SK-N-MC (cell line): ENCODE measurements around the gene CALML3.

ENCODE experiments used
- DNase-seq: peaks from one replicate; pipeline ENCODE4 v3.0.0-alpha.2; 2011; ENCODE audit warnings: low read depth, low spot score
- H3K27ac ChIP-seq: fragments of 200-600 bp; sonication (generic); 2 replicates; pipeline ENCODE4 v1.5.1; 2016; ENCODE audit warnings: mixed run types
- H3K36me3 ChIP-seq: fragments of 200-600 bp; sonication (generic); 2 replicates; pipeline ENCODE4 v1.6.1; 2017; ENCODE audit warnings: antibody characterized with exemption, low read length, mixed read lengths; ENCODE audit not compliant: insufficient read depth
- H3K4me3 ChIP-seq: fragments of 200-600 bp; sonication (generic); 2 replicates; pipeline ENCODE4 v1.5.1; 2016
- H3K9ac ChIP-seq: fragments of 200-600 bp; sonication (generic); 2 replicates; pipeline ENCODE4 v1.8.0; 2017; ENCODE audit warnings: mixed run types, mixed read lengths; ENCODE audit not compliant: insufficient read length
- H3K9me3 ChIP-seq: fragments of 200-600 bp; sonication (generic); 2 replicates; pipeline ENCODE4 v1.6.1; 2017; ENCODE audit warnings: low read depth, mild to moderate bottlenecking, antibody characterized with exemption, low read length, moderate library complexity, mixed read lengths
- EZH2 ChIP-seq: fragments of 200-600 bp; sonication (generic); IDR thresholded peaks from one replicate; pipeline ENCODE4 v1.6.1; 2017; ENCODE audit warnings: antibody characterized with exemption
- FOXP2 ChIP-seq: optimal IDR thresholded peaks from 2 replicates; pipeline ENCODE3; 2011; ENCODE audit warnings: mild to moderate bottlenecking, moderate library complexity; ENCODE audit not compliant: insufficient read depth; ENCODE audit errors: extremely low read length, control extremely low read depth
- POLR2AphosphoS5 ChIP-seq: IDR thresholded peaks from 2 replicates; pipeline ENCODE4 v1.6.1; 2012; ENCODE audit warnings: mild to moderate bottlenecking, low read depth, low read length, borderline replicate concordance

The CALML3 gene

DNA sequence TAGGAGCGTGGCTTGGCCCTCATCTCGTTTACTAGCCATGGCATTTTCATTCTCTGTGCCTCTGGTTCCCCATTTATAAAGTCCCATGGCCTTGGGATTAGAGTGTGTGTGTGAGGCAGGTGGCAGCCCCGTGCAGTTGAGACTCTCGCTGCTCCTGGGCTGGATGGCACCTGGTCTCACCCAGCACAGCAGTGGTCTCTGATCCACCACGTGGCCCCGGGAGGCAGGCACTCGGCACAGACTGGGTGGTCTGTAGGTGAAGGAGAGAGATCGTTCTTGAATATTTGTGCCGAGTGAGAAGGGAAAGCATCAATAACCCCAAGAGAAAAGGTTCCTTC lies 50.4 kb downstream of the CALML3 start:
- TF ChIP-seq FOXP2, result no peak
- Histone ChIP-seq H3K27ac (no peak overlapping the region), H3K9ac (no peak overlapping the region), H3K4me3 (no peak overlapping the region), H3K9me3 (no peaks in the 10 kb centered on the region), H3K36me3 (no peaks in the 10 kb centered on the region)
- DNase-seq, result no peak

GRCh38 chr10:5575482-5576153 lies 50.9 kb downstream of the CALML3 start:
- H3K9ac ChIP-seq, result no peak overlapping the region
- no peaks in the 10 kb centered on the region for H3K9me3 ChIP-seq
- no peak for DNase-seq
- no peaks in the 10 kb centered on the region for H3K36me3 ChIP-seq
- H3K4me3 ChIP-seq, result no peak overlapping the region
- TF ChIP-seq FOXP2 (no peak), POLR2AphosphoS5 (no peak), EZH2 (no peak)
- no peak overlapping the region for H3K27ac ChIP-seq

DNA sequence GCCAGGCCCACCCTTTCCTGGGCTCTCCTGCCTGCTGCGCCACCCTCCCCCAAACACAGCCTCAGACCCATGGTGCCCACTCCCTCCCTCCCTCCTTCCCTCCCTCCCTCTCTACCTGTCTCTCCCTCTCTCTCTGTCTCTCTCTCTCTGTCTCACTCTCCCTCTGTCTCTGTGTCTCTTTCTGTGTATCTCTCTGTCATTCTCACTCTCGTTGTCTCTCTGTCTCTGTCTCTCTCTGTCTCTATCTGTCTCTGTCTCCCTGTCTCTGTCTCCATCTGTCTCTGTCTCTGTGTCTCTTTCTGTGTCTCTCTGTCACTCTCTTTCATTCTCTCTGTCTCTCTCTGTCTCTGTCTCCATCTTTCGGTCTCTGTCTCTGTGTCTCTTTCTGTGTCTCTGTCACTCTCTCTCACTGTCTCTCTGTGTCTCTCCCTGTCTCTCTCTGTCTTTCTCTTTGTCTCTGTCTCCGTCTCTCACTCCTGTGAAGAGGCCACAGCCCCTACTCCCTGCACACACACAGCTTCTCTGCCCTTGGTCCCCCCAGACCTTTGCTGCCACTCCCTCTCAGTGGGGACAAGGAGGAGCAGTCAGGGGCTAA lies 51.5 kb downstream of the CALML3 start:
- no peak for TF ChIP-seq POLR2AphosphoS5
- no peak for TF ChIP-seq FOXP2
- TF ChIP-seq EZH2, result no peak
- Histone ChIP-seq H3K9ac (no peak overlapping the region), H3K36me3 (no peaks in the 10 kb centered on the region), H3K4me3 (no peak overlapping the region), H3K27ac (no peak overlapping the region), H3K9me3 (no peaks in the 10 kb centered on the region)
- no peak for DNase-seq
